Measurements from ENCODE around the gene UBXN10.

UBXN10 gene

GRCh38 chr1:20237646-20238045 lies 51.8 kb downstream of the UBXN10 start:
- H3K27ac ChIP-seq, result no peak overlapping the region
- TF ChIP-seq ZFX (IDR thresholded peaks at IDR 0.05), result no peak
- TF ChIP-seq CTCF (conservative IDR thresholded peaks at IDR 0.05), result no peak

- H3K27ac ChIP-seq, result no peak overlapping the region
- TF ChIP-seq CTCF (conservative IDR thresholded peaks at IDR 0.05), result no peak
- TF ChIP-seq ZFX (IDR thresholded peaks at IDR 0.05), result no peak
Measured at GRCh38 chr1:20240012-20240411, 54.1 kb downstream of the UBXN10 start.

- no peak for TF ChIP-seq CTCF (conservative IDR thresholded peaks at IDR 0.05)
- no peak for TF ChIP-seq ZFX (IDR thresholded peaks at IDR 0.05)
- no peak overlapping the region for H3K27ac ChIP-seq
Measured at GRCh38 chr1:20242890-20243479, 57.1 kb downstream of the UBXN10 start.
